Raji (cell line): ENCODE results near the gene BCAR3.

Experiments used
- POLR2A ChIP-seq: IDR thresholded peaks from 2 replicates; pipeline ENCODE4 v1.6.1; 2011; ENCODE audit warnings: low read depth, low read length, control low read depth; ENCODE audit not compliant: insufficient read depth

Gene BCAR3

GRCh38 chr1:93565496-93566206, 116.0 kb downstream of the BCAR3 start:
- TF ChIP-seq POLR2A: no peak

DNA sequence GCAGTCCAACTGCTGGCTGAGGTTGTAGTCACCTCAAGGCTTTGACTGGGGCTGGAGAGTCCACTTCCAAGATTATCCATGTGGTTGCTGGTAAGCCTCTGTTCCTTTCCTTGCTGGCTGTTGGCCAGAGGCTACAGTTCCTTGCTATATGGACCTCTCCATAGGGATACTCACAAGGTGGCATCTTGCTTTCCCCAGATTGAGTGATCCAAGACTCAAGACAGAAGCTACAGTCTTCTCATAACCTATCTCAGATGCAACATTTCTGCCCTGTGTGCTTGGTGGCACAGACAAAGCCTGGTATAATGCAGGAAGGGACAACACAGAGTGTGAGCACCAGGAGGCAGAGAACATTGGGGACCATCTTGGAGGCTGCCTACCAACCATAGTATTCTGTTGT, 121.9 kb downstream of the BCAR3 start:
- no peak for TF ChIP-seq POLR2A

DNA sequence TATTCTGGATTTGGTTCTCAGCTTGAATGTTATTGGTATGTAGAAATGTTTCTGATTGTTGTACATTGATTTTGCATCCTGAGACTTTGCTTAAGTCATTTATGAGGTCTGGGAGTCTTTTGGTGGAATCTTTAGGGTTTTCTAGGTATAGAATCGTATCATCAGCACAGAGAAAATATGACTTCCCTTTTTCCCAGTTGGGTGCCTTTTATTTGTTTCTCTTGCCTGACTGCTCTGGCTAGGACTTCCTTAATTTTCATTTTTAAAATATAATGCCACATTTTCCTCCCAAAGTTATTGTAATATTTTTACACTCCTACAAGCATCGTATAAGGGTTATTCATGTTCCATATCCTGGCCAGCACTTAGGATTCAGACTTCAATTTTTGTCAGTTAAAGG, 122.6 kb downstream of the BCAR3 start:
- no peak for TF ChIP-seq POLR2A

- TF ChIP-seq POLR2A: no peak
Observed at GRCh38 chr1:93556291-93556690, 125.3 kb downstream of the BCAR3 start.

DNA sequence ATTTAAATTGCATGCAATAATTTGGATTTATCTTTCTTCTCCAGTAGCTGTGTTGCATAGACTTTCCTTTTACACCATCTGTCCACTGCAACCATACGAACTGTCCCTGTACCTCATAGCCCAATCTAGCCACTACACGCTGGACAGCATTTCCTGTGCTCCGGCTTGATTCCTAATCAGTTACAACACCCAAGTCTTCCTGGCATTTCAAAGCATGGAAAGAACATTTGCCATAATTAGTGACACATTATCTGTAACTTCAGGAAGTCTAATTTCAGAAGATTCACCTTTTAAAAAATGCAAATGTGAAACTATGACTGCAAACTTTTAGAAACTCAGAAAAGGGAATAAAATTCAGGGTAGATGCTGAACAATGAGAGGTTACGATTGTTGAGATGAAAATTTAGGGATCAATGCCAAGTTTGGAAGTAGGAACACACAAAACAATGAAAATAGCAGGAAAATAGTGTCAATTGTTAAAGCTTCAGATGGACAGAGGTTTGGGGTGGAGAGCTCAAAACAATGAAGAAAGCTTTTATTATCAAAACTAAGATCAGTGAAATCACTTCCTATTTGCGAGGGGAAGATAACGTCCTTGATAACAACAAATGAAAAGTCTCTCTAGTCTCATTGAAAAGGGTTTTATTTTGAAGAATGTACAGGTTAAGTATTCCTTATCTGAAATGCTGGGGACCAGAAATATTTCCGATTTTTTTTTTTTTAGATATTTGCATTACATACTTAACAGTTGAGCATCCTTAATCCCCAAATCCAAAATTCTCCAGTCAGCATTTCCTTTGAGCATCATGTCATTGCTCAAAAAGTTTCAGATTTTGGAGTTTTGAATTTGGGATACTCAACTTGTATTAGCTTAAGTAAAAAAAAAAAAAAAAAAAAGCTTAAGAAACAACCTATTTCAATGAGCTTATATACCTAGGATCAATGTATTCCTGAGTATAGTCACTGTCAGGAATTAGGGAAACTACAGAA, 126.5 kb downstream of the BCAR3 start:
- no peak for TF ChIP-seq POLR2A

DNA sequence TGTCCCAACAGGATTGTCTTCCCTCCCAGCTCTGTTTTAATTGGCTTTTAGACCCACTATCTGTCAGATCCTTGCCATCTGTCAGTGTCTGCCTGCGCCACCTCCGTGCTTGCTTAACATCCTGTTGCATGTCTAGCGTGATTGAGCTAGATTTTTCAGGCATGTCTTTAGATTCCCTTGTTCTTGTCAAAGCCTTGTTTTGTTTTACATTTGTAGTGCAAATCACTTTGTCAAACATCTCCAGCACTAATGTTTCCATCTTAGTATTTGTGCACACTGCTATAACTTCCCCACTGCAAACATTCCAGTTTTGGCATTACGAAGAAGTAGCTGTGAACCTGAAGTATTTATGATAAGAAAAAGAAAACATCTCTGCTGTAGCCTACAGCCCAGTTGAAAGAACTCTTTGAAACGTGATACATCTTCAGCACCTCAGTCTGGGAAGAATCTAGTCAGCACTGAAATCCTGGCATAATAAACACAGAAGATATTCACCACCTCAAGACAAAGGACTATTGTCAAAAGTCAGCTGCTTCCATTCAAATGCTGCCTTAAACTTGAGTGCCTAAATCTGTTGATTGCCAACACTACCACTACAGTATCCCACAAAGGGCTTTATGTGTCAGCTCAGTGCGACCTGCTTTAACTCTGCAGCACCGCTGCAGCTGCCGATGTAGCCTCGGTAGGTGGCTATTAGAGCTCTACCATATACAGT, 128.7 kb downstream of the BCAR3 start:
- TF ChIP-seq POLR2A: no peak

DNA sequence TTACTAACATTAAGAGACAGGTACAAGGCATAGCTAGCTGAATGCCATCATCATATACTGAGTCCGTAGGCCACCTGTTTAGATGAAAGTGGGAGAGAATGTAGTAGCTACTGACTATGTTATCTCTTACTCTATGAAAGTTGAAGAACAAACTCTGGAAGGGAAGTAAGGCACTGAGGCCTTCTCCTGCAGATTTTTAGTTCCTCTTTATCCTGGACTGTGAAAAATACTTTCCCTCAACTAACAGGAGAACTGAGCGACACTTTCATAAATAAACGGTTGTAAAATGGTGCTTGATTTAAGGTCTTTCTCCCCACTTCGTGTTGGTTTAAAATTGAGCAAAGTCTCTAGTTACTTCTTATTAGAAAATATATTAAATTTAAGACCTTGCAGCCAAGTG, 131.8 kb downstream of the BCAR3 start:
- TF ChIP-seq POLR2A: no peak

DNA sequence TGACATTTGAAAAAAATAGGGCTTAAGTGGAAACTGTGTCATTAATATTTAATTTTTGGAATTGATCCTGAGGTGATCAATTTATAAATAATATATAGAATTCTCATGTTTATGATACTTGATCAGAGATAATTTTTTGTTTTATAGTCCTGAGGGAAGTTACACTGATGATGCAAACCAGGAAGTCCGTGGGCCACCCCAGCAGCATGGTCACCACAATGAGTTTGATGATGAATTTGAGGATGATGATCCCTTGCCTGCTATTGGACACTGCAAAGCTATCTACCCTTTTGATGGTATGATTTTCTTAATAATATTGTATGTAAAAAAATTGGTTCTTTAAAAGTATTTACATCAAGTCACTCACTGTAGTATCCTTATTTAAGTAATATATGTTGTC, 132.5 kb downstream of the BCAR3 start:
- no peak for TF ChIP-seq POLR2A

DNA sequence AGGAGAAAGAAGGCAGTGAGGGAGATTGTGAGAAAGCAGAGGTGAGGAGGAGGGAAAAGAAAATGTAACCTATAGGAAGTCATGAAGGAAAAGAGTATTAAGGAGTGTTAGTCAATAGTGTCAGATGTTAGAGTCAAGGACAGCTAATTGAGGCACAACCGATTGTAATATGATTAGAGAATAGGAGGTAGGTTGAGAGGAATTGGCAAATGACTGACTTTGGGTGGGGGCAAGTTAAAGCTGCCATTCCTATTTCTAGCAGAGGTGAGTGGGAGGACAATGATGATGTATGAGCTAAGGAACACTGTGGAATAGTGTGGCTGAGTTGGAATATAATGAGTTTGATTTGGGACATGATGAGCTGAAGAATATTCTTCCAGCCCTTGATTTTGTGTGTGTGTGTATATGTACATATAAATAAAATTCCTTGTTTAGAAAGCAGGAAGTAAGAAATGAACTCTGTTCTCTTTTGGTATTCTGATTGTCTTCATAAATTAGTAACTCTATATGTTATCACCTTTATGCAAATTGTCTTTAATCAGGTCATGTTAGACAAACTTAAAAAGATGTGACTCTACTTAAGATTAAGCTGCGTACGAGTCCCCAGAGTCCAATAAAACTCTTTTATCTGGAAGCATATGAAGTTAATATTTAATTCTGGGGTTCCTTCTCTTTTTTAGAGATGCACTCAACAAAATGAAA, 135.3 kb downstream of the BCAR3 start:
- no peak for TF ChIP-seq POLR2A

- TF ChIP-seq POLR2A: no peak
Observed at GRCh38 chr1:93542398-93542797, 139.2 kb downstream of the BCAR3 start.

DNA sequence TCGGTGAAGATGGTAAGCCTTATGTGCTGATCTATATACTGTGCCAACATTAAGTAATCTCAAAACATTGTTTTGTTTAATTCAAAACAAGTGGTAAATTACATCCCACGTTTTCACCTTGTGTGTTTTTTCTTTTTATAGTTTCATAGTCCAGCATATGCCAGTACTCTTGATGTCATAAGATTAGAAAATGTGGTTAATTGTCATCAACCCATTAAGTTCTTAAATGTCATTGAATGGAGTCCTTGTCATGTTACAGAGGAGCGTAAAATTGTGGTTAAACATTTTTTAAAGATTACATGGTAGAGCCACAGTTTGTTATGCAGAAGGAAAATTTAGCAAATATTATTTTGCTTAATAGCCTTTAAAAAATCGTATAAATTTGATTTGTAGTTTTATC, 140.6 kb downstream of the BCAR3 start:
- no peak for TF ChIP-seq POLR2A

GRCh38 chr1:93537924-93538323, 143.7 kb downstream of the BCAR3 start:
- TF ChIP-seq POLR2A: no peak

DNA sequence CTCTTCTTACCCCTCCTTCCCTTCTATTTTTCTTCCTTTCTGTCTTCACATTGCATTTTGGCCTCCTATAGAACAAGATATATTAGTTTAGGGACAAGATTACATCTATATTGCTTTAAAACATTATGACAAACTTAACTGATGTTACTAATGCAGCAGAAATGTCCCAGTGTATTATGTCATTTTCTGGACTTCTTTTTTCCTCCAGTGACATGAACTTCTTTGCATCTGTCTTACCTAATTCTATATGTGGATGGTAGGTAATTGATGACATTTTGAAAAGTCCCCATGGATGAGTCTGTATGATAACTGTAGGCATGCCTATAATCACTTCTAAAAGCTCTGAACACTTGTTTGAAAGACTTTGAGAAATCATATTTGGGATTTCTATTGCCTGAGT, 144.2 kb downstream of the BCAR3 start:
- TF ChIP-seq POLR2A: no peak

DNA sequence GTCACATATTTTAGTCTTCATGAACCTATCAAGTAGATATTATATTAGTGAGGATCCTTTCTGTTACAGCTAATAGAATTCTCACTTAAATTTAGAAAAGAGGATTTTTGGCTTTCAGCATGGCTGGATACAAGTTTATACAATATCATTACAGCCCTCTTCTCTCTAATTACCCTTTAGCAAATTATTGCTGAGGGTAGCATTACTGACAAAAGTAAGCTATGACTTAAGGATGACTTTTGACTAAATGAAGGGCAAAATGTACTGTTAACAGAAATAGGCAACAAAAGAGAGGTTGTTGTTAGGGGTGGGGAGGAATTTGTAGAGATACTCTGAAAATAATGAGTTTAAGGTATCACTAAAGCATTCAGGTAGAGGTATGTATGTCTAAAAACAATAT, 148.0 kb downstream of the BCAR3 start:
- no peak for TF ChIP-seq POLR2A
